CD4-positive, CD25-positive, alpha-beta regulatory T cell (primary cell): ENCODE data around the gene ZNF853. TPM values are rescaled to one million over a fixed set of nuclear protein-coding genes. Genes with fewer than 3 reads are reported as not detected.
"Not testable (repeated sequence)": the region's sequence is repeated elsewhere in the genome, so short reads cannot be mapped to it uniquely, and the experiment has no call there.

ENCODE experiments used
- ATAC-seq, 2 donors: fragments of 150-1000 bp; cut with Tn5 transposase; one replicate each; pipeline ENCODE4 v1.10.0; 2021; ENCODE audit warnings: low read depth in 2 of 2, moderate number of reproducible peaks in 2 of 2, moderate library complexity in 1 of 2
- DNase-seq, 3 donors: peaks; one replicate each; pipeline versions ENCODE4 v3.0.0 to v3.0.0-alpha.2; 2012 to 2022; ENCODE audit warnings: mixed read lengths in 1 of 3
- H3K27ac ChIP-seq: one replicate; pipeline ENCODE4 v1.7.0; 2013; ENCODE audit warnings: mild to moderate bottlenecking, low read length; ENCODE audit not compliant: insufficient read depth, poor library complexity, severe bottlenecking
- H3K27me3 ChIP-seq: one replicate; pipeline ENCODE4 v1.7.0; 2013; ENCODE audit warnings: low read length; ENCODE audit not compliant: control insufficient read depth, insufficient read depth
- H3K36me3 ChIP-seq: one replicate; pipeline ENCODE4 v1.7.0; 2013; ENCODE audit warnings: mild to moderate bottlenecking, low read length, moderate library complexity; ENCODE audit not compliant: control insufficient read depth, insufficient read depth
- H3K4me1 ChIP-seq: 2 replicates; pipeline ENCODE4 v1.7.0; 2013; ENCODE audit warnings: mild to moderate bottlenecking, low read length; ENCODE audit not compliant: insufficient read depth, control insufficient read depth, poor library complexity, severe bottlenecking
- H3K4me3 ChIP-seq: one replicate; pipeline ENCODE4 v1.7.0; 2013; ENCODE audit warnings: low read depth, mild to moderate bottlenecking, low read length, moderate library complexity
- H3K9me3 ChIP-seq, 2 experiments: 1 replicate in 1 of 2; 2 replicates in 1 of 2; pipeline ENCODE4 v1.7.0; 2013; ENCODE audit warnings: low read length in 2 of 2, mild to moderate bottlenecking in 1 of 2, moderate library complexity in 1 of 2; ENCODE audit not compliant: control insufficient read depth in 2 of 2
- H3K27ac Mint-ChIP-seq, 3 donors: one replicate each; pipeline ENCODE4 v1.8.0; 2020 to 2022; ENCODE audit warnings: mild to moderate bottlenecking in 3 of 3, mixed read lengths in 3 of 3, moderate library complexity in 2 of 3
- H3K27me3 Mint-ChIP-seq: one replicate; pipeline ENCODE4 v1.8.0; 2022; ENCODE audit warnings: mild to moderate bottlenecking, mixed read lengths
- H3K36me3 Mint-ChIP-seq: one replicate; pipeline ENCODE4 v1.8.0; 2020; ENCODE audit warnings: mixed read lengths
- H3K4me1 Mint-ChIP-seq, 4 donors: one replicate each; pipeline ENCODE4 v1.8.0; 2020 to 2022; ENCODE audit warnings: mixed read lengths in 4 of 4, mild to moderate bottlenecking in 1 of 4
- H3K4me3 Mint-ChIP-seq, 4 donors: one replicate each; pipeline ENCODE4 v1.8.0; 2020 to 2022; ENCODE audit warnings: mild to moderate bottlenecking in 4 of 4, mixed read lengths in 4 of 4, moderate library complexity in 3 of 4
- H3K9me3 Mint-ChIP-seq, 7 donors: one replicate each; pipeline ENCODE4 v1.8.0; 2020 to 2022; ENCODE audit warnings: mixed read lengths in 7 of 7, mild to moderate bottlenecking in 3 of 7, moderate library complexity in 2 of 7
- polyA plus RNA-seq, 4 donors: library from polyadenylated mRNA; unstranded; fragments of 300-500 nt; fragmentation: Illumina TruSeq; gene quantifications; one replicate each; pipeline ENCODE4 v1.2.3, GENCODE V29; 2021
- total RNA-seq: library from RNA; stranded (reverse); gene quantifications from one replicate; pipeline ENCODE4 v1.2.3, GENCODE V29; 2022

ZNF853 gene
- total and polyA plus RNA-seq, 5 donors from 2014 or later, result 0.26 to 1.3 (median 0.96) TPM

GRCh38 chr7:6658618-6659345 is 43.4 kb downstream of the ZNF853 start:
- Mint-ChIP-seq H3K27me3 (peaks cover 10% of the 10 kb centered on the region), H3K4me3 (no peak overlapping the region), H3K9me3 (peaks cover 0 to 4% (median 0%) of the 10 kb centered on the region in 7 donors), H3K4me1 (peaks cover 0 to 12% (median 5%) of the 10 kb centered on the region in 4 donors), H3K36me3 (peaks cover 7% of the 10 kb centered on the region), H3K27ac (no peak overlapping the region)
- no peaks in the 10 kb centered on the region for H3K27me3 ChIP-seq
- DNase-seq, result no peak
- H3K9me3 ChIP-seq, result no peaks in the 10 kb centered on the region
- no peak overlapping the region for H3K27ac ChIP-seq
- H3K4me3 ChIP-seq, result no peak overlapping the region
- no peaks in the 10 kb centered on the region for H3K4me1 ChIP-seq
- no peak for ATAC-seq
- peaks cover 8% of the 10 kb centered on the region for H3K36me3 ChIP-seq

- not testable (repeated sequence) for ATAC-seq, H3K4me3 ChIP-seq, H3K4me1 Mint-ChIP-seq, H3K27me3 ChIP-seq, H3K27ac Mint-ChIP-seq, DNase-seq, H3K4me1 ChIP-seq, H3K27ac ChIP-seq, H3K4me3 Mint-ChIP-seq, H3K27me3 Mint-ChIP-seq, H3K36me3 ChIP-seq
- peaks cover 45 to 47% of the 10 kb centered on the region in 2 experiments for H3K9me3 ChIP-seq
- Mint-ChIP-seq H3K36me3 (peaks cover 18% of the 10 kb centered on the region), H3K9me3 (peaks cover 1 to 60% (median 35%) of the 10 kb centered on the region in 7 donors)
These were observed 55.4 kb downstream of the ZNF853 start for GRCh38 chr7:6670851-6671250.

Other genes with a start within 250 kb of the ZNF853 start
- 72.8 TPM for gene RAC1, start 241.1 kb upstream of the ZNF853 start, total RNA-seq
- gene RAC1, start 241.1 kb upstream of the ZNF853 start, polyA plus RNA-seq, result 100 to 1,000 TPM; 244 to 419 (median 310) TPM
- 33.2 TPM for gene DAGLB, start 167.7 kb upstream of the ZNF853 start, total RNA-seq
- 10 to 100 TPM in 3 of 4 donors, 1 to 10 TPM in 1; 5.9 to 13.8 (median 11.7) TPM for gene DAGLB, start 167.7 kb upstream of the ZNF853 start, polyA plus RNA-seq
- gene KDELR2, start 131.5 kb upstream of the ZNF853 start, total RNA-seq, result 39.9 TPM
- gene KDELR2, start 131.5 kb upstream of the ZNF853 start, polyA plus RNA-seq, result 10 to 100 TPM; 52.8 to 74.9 (median 56.6) TPM
- gene GRID2IP, start 64.1 kb upstream of the ZNF853 start, total RNA-seq, result 0.15 TPM
- gene GRID2IP, start 64.1 kb upstream of the ZNF853 start, polyA plus RNA-seq, result under 1 TPM in 1 of 4 donors, not detected in 3; 0.10 TPM
- 20.4 TPM for gene ZDHHC4, start 38.2 kb upstream of the ZNF853 start, total RNA-seq
- 10 to 100 TPM; 63.5 to 77.9 (median 67.0) TPM for gene ZDHHC4, start 38.2 kb upstream of the ZNF853 start, polyA plus RNA-seq
- gene INTS15, start 25.6 kb upstream of the ZNF853 start, total RNA-seq, result 50.1 TPM
- 10 to 100 TPM; 28.3 to 33.1 (median 31.5) TPM for gene INTS15, start 25.6 kb upstream of the ZNF853 start, polyA plus RNA-seq
- gene ZNF316, start 21.7 kb downstream of the ZNF853 start, total RNA-seq, result 51.6 TPM
- 1 to 10 TPM in 2 of 4 donors, under 1 TPM in 2; 0.81 to 1.5 (median 0.98) TPM for gene ZNF316, start 21.7 kb downstream of the ZNF853 start, polyA plus RNA-seq
- 27.0 TPM for gene ZNF12, start 91.3 kb downstream of the ZNF853 start, total RNA-seq
- gene ZNF12, start 91.3 kb downstream of the ZNF853 start, polyA plus RNA-seq, result 10 to 100 TPM; 17.8 to 27.6 (median 23.2) TPM
- 0.39 TPM for gene RSPH10B2, start 138.5 kb downstream of the ZNF853 start, total RNA-seq
- not detected for gene RSPH10B2, start 138.5 kb downstream of the ZNF853 start, polyA plus RNA-seq
- 90.3 TPM for gene CCZ1B, start 210.7 kb downstream of the ZNF853 start, total RNA-seq
- 10 to 100 TPM; 18.3 to 41.8 (median 32.2) TPM for gene CCZ1B, start 210.7 kb downstream of the ZNF853 start, polyA plus RNA-seq